IMR-90 (cell line): ENCODE data around the gene FAM118A. TPM values are rescaled to one million over a fixed set of nuclear protein-coding genes. Genes with fewer than 3 reads are reported as not detected.

Source experiments
- ATAC-seq: fragments of 200-7000 bp; cut with Tn5 transposase; 2 replicates; pipeline ENCODE4 v1.9.1; 2020; ENCODE audit warnings: low read depth, mild to moderate bottlenecking, moderate library complexity
- BruUV-seq: library from RNA; stranded (reverse); fragments of 400-500 nt; replicated peaks from 2 replicates; lab custom pipeline; 2021; lab: Mats Ljungman, UMichigan
- CTCF ChIA-PET: fragments of 300-600 bp; formaldehyde crosslinking; extraction: SDS; loops from one replicate; lab custom pipeline; 2021; ENCODE audit warnings: antibody characterized with exemption; lab: Yijun Ruan, JAX
- POLR2A ChIA-PET: fragments of 300-600 bp; sonication (Branson Sonifier 250); formaldehyde crosslinking; loops from one replicate; lab custom pipeline; 2022; ENCODE audit warnings: antibody characterized with exemption; ENCODE audit not compliant: unreplicated experiment; lab: Charles Lee
- DNase-seq: peaks from one replicate; pipeline ENCODE4 v3.0.0; 2013
- H2AFZ ChIP-seq: replicated peaks from 2 replicates; pipeline ENCODE3; 2013; ENCODE audit warnings: low read length, mild to moderate bottlenecking; ENCODE audit not compliant: poor library complexity
- H2AK5ac ChIP-seq: 2 replicates; pipeline ENCODE4 v1.6.1; 2013; ENCODE audit warnings: low read depth, low read length, inconsistent platforms
- H2AK9ac ChIP-seq: replicated peaks from 2 replicates; pipeline ENCODE3; 2013; ENCODE audit warnings: mild to moderate bottlenecking, low read depth, low read length, moderate library complexity; ENCODE audit not compliant: poor library complexity
- H2BK120ac ChIP-seq: 2 replicates; pipeline ENCODE4 v1.6.1; 2013; ENCODE audit warnings: low read depth, low read length, inconsistent platforms
- H2BK15ac ChIP-seq: 3 replicates; pipeline ENCODE4 v1.6.1; 2013; ENCODE audit warnings: low read depth, low read length, inconsistent platforms
- H2BK20ac ChIP-seq: 2 replicates; pipeline ENCODE4 v1.6.1; 2013; ENCODE audit warnings: low read depth, mild to moderate bottlenecking, inconsistent platforms, low read length, moderate library complexity
- H2BK5ac ChIP-seq: 2 replicates; pipeline ENCODE4 v1.6.1; 2013; ENCODE audit warnings: mild to moderate bottlenecking, low read depth, low read length, inconsistent platforms; ENCODE audit not compliant: poor library complexity, severe bottlenecking
- H3K14ac ChIP-seq: replicated peaks from 2 replicates; pipeline ENCODE4 v1.6.1; 2013; ENCODE audit warnings: low read depth, low read length, inconsistent platforms
- H3K18ac ChIP-seq: 2 replicates; pipeline ENCODE4 v1.6.1; 2013; ENCODE audit warnings: low read depth, low read length, control low read depth
- H3K23ac ChIP-seq: 2 replicates; pipeline ENCODE4 v1.6.1; 2013; ENCODE audit warnings: low read depth, low read length, inconsistent platforms
- H3K27ac ChIP-seq: 2 replicates; pipeline ENCODE4 v1.5.1; 2013; ENCODE audit warnings: mild to moderate bottlenecking, control low read depth, low read length; ENCODE audit not compliant: insufficient read depth
- H3K27me3 ChIP-seq: 2 replicates; pipeline ENCODE4 v1.6.1; 2013; ENCODE audit warnings: low read length; ENCODE audit not compliant: control insufficient read depth, insufficient read depth
- H3K36me3 ChIP-seq: 2 replicates; pipeline ENCODE4 v1.6.1; 2013; ENCODE audit warnings: low read length, mixed read lengths; ENCODE audit not compliant: control insufficient read depth, insufficient read depth
- H3K4ac ChIP-seq: 2 replicates; pipeline ENCODE4 v1.6.1; 2013; ENCODE audit warnings: low read depth, low read length, inconsistent platforms
- H3K4me1 ChIP-seq: 2 replicates; pipeline ENCODE4 v1.6.1; 2013; ENCODE audit warnings: low read length, mixed read lengths; ENCODE audit not compliant: control insufficient read depth, insufficient read depth
- H3K4me2 ChIP-seq: 2 replicates; pipeline ENCODE4 v1.6.1; 2013; ENCODE audit warnings: low read depth, mild to moderate bottlenecking, control low read depth, low read length, moderate library complexity
- H3K4me3 ChIP-seq: 2 replicates; pipeline ENCODE4 v1.5.1; 2013; ENCODE audit warnings: low read depth, mild to moderate bottlenecking, control low read depth, low read length, moderate library complexity; ENCODE audit not compliant: insufficient read depth
- H3K56ac ChIP-seq: 2 replicates; pipeline ENCODE4 v1.6.1; 2013; ENCODE audit warnings: low read length, inconsistent platforms; ENCODE audit not compliant: insufficient read depth; ENCODE audit errors: extremely low read depth
- H3K79me1 ChIP-seq, 2 experiments: 2 replicates each; pipeline ENCODE4 v1.6.1; 2013; ENCODE audit warnings: low read length in 2 of 2, inconsistent platforms in 1 of 2, low read depth in 1 of 2
- H3K9ac ChIP-seq: 2 replicates; pipeline ENCODE4 v1.6.1; 2013; ENCODE audit warnings: low read depth, low read length, control low read depth
- H3K9me1 ChIP-seq: 2 replicates; pipeline ENCODE4 v1.6.1; 2013; ENCODE audit warnings: low read length, inconsistent platforms; ENCODE audit not compliant: insufficient read depth
- H3K9me3 ChIP-seq: 2 replicates; pipeline ENCODE4 v1.6.1; 2013; ENCODE audit warnings: low read length; ENCODE audit not compliant: control insufficient read depth, insufficient read depth
- H4K20me1 ChIP-seq: 2 replicates; pipeline ENCODE4 v1.6.1; 2013; ENCODE audit warnings: low read length, inconsistent platforms; ENCODE audit not compliant: insufficient read depth
- H4K5ac ChIP-seq: 2 replicates; pipeline ENCODE4 v1.6.1; 2013; ENCODE audit warnings: mild to moderate bottlenecking, low read depth, low read length, control low read depth
- H4K8ac ChIP-seq, 2 experiments: 2 replicates each; pipeline ENCODE4 v1.6.1; 2013; ENCODE audit warnings: low read depth in 2 of 2, low read length in 2 of 2, control low read depth in 1 of 2, inconsistent platforms in 1 of 2
- H4K91ac ChIP-seq: 2 replicates; pipeline ENCODE4 v1.6.1; 2013; ENCODE audit warnings: low read depth, low read length, inconsistent platforms; ENCODE audit not compliant: insufficient read depth
- CEBPB ChIP-seq: IDR thresholded peaks from 2 replicates; pipeline ENCODE4 v1.6.1; 2012; ENCODE audit warnings: low read depth, low read length, improper control_type of control experiment
- MAFK ChIP-seq: IDR thresholded peaks from 2 replicates; pipeline ENCODE4 v1.6.1; 2012; ENCODE audit warnings: low read depth, low read length, improper control_type of control experiment
- MAZ ChIP-seq: IDR thresholded peaks from 2 replicates; pipeline ENCODE4 v1.6.1; 2012; ENCODE audit warnings: low read depth, mild to moderate bottlenecking, low read length, improper control_type of control experiment, moderate library complexity, borderline replicate concordance
- MXI1 ChIP-seq: IDR thresholded peaks from 2 replicates; pipeline ENCODE4 v1.6.1; 2012; ENCODE audit warnings: low read depth, mild to moderate bottlenecking, low read length, moderate library complexity, borderline replicate concordance
- NFE2L2 ChIP-seq: fragments of 150-350 bp; IDR thresholded peaks from 2 replicates; pipeline ENCODE4 v1.6.1; 2016; ENCODE audit warnings: low read depth, mild to moderate bottlenecking, low read length
- POLR2A ChIP-seq: IDR thresholded peaks from 2 replicates; pipeline ENCODE4 v1.6.1; 2012; ENCODE audit warnings: mild to moderate bottlenecking, low read depth, low read length
- RAD21 ChIP-seq: IDR thresholded peaks from 2 replicates; pipeline ENCODE4 v1.6.1; 2012; ENCODE audit warnings: low read length, improper control_type of control experiment
- RCOR1 ChIP-seq: IDR thresholded peaks from 2 replicates; pipeline ENCODE4 v1.6.1; 2012; ENCODE audit warnings: mild to moderate bottlenecking, low read length, improper control_type of control experiment; ENCODE audit not compliant: insufficient replicate concordance
- RFX5 ChIP-seq: IDR thresholded peaks from 2 replicates; pipeline ENCODE4 v1.8.0; 2012; ENCODE audit warnings: low read depth, mild to moderate bottlenecking, low read length, moderate library complexity
- USF2 ChIP-seq: fragments of 150-350 bp; IDR thresholded peaks from 2 replicates; pipeline ENCODE4 v1.6.1; 2017; ENCODE audit warnings: mild to moderate bottlenecking, antibody characterized with exemption, low read length, low read depth
- WGBS, 2 experiments: methylation state at CpG; one replicate each; pipeline versions ENCODE4 v1.1.5 to v1.1.7; 2013; ENCODE audit warnings: missing lambda C conversion rate in 2 of 2; ENCODE audit not compliant: insufficient read length in 1 of 2; ENCODE audit errors: extremely low coverage in 2 of 2; 5-methylcytosine and 5-hydroxymethylcytosine counted together
- dilution Hi-C: fragments of 300-500 bp; cut with HindIII; formaldehyde crosslinking; loops from one replicate; pipeline ENCODE4 v1.14.3; 2018; ENCODE audit warnings: low sequenced_read_pairs; ENCODE audit not compliant: unreplicated experiment
- in situ Hi-C: fragments of 300-500 bp; cut with MboI; formaldehyde crosslinking; loops from 3 replicates; pipeline ENCODE4 v1.14.3; 2019; ENCODE audit warnings: low sequenced_read_pairs, inconsistent platforms, mixed read lengths
- intact Hi-C: fragments of 100-400 bp; cut with micrococcal nuclease; formaldehyde crosslinking; loops from 2 replicates; pipeline ENCODE4 v1.10.0; 2022
- polyA plus RNA-seq, 3 experiments: library from polyadenylated mRNA; depleted of rRNA; stranded (reverse); fragments of >200 nt; gene quantifications; 2 replicates each; pipeline ENCODE4 v1.2.3, GENCODE V29; 2012; ENCODE audit warnings: low replicate concordance in 1 of 3
- total RNA-seq: library from RNA; depleted of rRNA; stranded (reverse); fragments of >200 nt; gene quantifications from 2 replicates; pipeline ENCODE4 v1.2.3, GENCODE V29; 2012
- TF ChIP-seq, protein P1 (sequence below): conservative IDR thresholded peaks from 2 replicates; pipeline ENCODE4 v1.5.1; 2012; ENCODE audit warnings: mild to moderate bottlenecking, low read depth, low read length, improper control_type of control experiment

Gene FAM118A
- total and polyA plus RNA-seq, 2 of the 4 experiments (the other 2 are of a cell fraction): 20.6 to 95.6 TPM

- no peak overlapping the region for H3K4me3 ChIP-seq
- ChIA-PET POLR2A (no interaction called here), CTCF (no interaction called here)
- H3K9me1 ChIP-seq: 0 out of 2 replicates have a peak, but pooled peaks cover 14% of the 10 kb centered on the region
- H3K4me2 ChIP-seq: no peak overlapping the region
- H4K8ac ChIP-seq: no peak overlapping the region
- dilution Hi-C loops (no loop called here), in situ Hi-C loops (no loop called here), intact Hi-C loops (no loop called here)
- peaks cover 19 to 72% of the 10 kb centered on the region in 2 experiments for H3K79me1 ChIP-seq
- no peaks in the 10 kb centered on the region; the same call in 1 of the 2 replicates for H3K36me3 ChIP-seq
- no peak overlapping the region for H3K9ac ChIP-seq
- no peak overlapping the region for H3K18ac ChIP-seq
- H2AK5ac ChIP-seq: no peak overlapping the region
- H2AFZ ChIP-seq: no peak overlapping the region
- H3K9me3 ChIP-seq: no peaks in the 10 kb centered on the region
- peaks cover 19% of the 10 kb centered on the region; the same call in 1 of the 2 replicates for H4K20me1 ChIP-seq
- H3K27me3 ChIP-seq: no peaks in the 10 kb centered on the region
- H3K14ac ChIP-seq: no peak overlapping the region
- TF ChIP-seq RAD21 (no peak), MXI1 (no peak), MAZ (no peak), POLR2A (no peak), RCOR1 (no peak), USF2 (no peak), RFX5 (no peak), CEBPB (no peak), MAFK (no peak), NFE2L2 (no peak)
- TF ChIP-seq, protein P1, sequence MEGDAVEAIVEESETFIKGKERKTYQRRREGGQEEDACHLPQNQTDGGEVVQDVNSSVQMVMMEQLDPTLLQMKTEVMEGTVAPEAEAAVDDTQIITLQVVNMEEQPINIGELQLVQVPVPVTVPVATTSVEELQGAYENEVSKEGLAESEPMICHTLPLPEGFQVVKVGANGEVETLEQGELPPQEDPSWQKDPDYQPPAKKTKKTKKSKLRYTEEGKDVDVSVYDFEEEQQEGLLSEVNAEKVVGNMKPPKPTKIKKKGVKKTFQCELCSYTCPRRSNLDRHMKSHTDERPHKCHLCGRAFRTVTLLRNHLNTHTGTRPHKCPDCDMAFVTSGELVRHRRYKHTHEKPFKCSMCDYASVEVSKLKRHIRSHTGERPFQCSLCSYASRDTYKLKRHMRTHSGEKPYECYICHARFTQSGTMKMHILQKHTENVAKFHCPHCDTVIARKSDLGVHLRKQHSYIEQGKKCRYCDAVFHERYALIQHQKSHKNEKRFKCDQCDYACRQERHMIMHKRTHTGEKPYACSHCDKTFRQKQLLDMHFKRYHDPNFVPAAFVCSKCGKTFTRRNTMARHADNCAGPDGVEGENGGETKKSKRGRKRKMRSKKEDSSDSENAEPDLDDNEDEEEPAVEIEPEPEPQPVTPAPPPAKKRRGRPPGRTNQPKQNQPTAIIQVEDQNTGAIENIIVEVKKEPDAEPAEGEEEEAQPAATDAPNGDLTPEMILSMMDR: no peak
- peaks cover 20% of the 10 kb centered on the region for H3K4me1 ChIP-seq
- H3K23ac ChIP-seq: no peak overlapping the region
- no peak overlapping the region for H2BK5ac ChIP-seq
- WGBS, 2 experiments: no CpG with 5 or more reads among the region's 4 CpGs
- DNase-seq: no peak
- no peak overlapping the region for H4K5ac ChIP-seq
- no peak overlapping the region for H4K91ac ChIP-seq
- BruUV-seq: no TSS peak
- H2AK9ac ChIP-seq: no peak overlapping the region
- no peak overlapping the region for H2BK20ac ChIP-seq
- no peak overlapping the region for H3K27ac ChIP-seq
- no peak overlapping the region for H3K4ac ChIP-seq
- no peak for ATAC-seq
- no peak overlapping the region for H2BK120ac ChIP-seq
- H2BK15ac ChIP-seq: no peak overlapping the region
- H3K56ac ChIP-seq: no peak overlapping the region
Measured at GRCh38 chr22:45312856-45313255, 3.1 kb downstream of the FAM118A start.
